Non-pigmented ciliary epithelial cell (primary cell): ENCODE data around the gene GIGYF2.

Experiments used
- DNase-seq: peaks from one replicate; pipeline ENCODE4 v3.0.0-alpha.2; 2010; ENCODE audit warnings: low read depth

GIGYF2 gene

GRCh38 chr2:232869138-232870017 is 172.2 kb downstream of the GIGYF2 start:
- DNase-seq = no peak

GRCh38 chr2:232870018-232870765 is 173.1 kb downstream of the GIGYF2 start, which contains the start of gene SNORC:
TSS of gene SNORC (plus strand) at chr2:232870264. CDS start at chr2:232870342, 78 bp downstream.
- no peak for DNase-seq

- DNase-seq = no peak
These were observed 173.7 kb downstream of the GIGYF2 start for GRCh38 chr2:232870766-232871371.

GRCh38 chr2:232871418-232871834 is 174.3 kb downstream of the GIGYF2 start:
- DNase-seq = no peak

GRCh38 chr2:232871835-232872736 is 175.0 kb downstream of the GIGYF2 start:
- no peak for DNase-seq

GRCh38 chr2:232872826-232873225 is 175.7 kb downstream of the GIGYF2 start:
- DNase-seq = no peak

GRCh38 chr2:232873292-232873908 is 176.3 kb downstream of the GIGYF2 start:
- no peak for DNase-seq

- DNase-seq = no peak
These were observed 176.9 kb downstream of the GIGYF2 start for GRCh38 chr2:232873909-232874641.

- no peak for DNase-seq
These were observed 177.6 kb downstream of the GIGYF2 start for GRCh38 chr2:232874677-232875223.

- no peak for DNase-seq
These were observed 178.4 kb downstream of the GIGYF2 start for GRCh38 chr2:232875256-232876121.

- DNase-seq = no peak
These were observed 179.2 kb downstream of the GIGYF2 start for GRCh38 chr2:232876161-232876977.

GRCh38 chr2:232876978-232877441 is 179.9 kb downstream of the GIGYF2 start:
- DNase-seq = no peak

GRCh38 chr2:232877940-232878511 is 180.9 kb downstream of the GIGYF2 start:
- no peak for DNase-seq

GRCh38 chr2:232878855-232879617 is 181.9 kb downstream of the GIGYF2 start:
- DNase-seq = no peak

GRCh38 chr2:232879618-232880494 is 182.7 kb downstream of the GIGYF2 start:
- no peak for DNase-seq
